ENCODE data around the gene GPC6.

GRCh38 chr13:93450761-93451160 lies 224.2 kb downstream of the GPC6 start:
- no peak for TF ChIP-seq CTCF (conservative IDR thresholded peaks at IDR 0.05; ENCODE audit: low read length)
- TF ChIP-seq EZH2phosphoT487 (IDR thresholded peaks at IDR 0.05; ENCODE audit: borderline replicate concordance) = no peak
